Stimulated activated CD4-positive, alpha-beta T cell treated with anti-CD3 and anti-CD28 coated beads, Interleukin-15, amount 100 ng/mL, for 24 hours (primary cell): Measurements from ENCODE around the gene CAPS.
"Not testable (repeated sequence)": the region's sequence is repeated elsewhere in the genome, so short reads cannot be mapped to it uniquely, and the experiment has no call there.

Experiments
- DNase-seq: peaks from one replicate; pipeline ENCODE4 v3.0.0-alpha.2; 2020

Gene CAPS

DNA sequence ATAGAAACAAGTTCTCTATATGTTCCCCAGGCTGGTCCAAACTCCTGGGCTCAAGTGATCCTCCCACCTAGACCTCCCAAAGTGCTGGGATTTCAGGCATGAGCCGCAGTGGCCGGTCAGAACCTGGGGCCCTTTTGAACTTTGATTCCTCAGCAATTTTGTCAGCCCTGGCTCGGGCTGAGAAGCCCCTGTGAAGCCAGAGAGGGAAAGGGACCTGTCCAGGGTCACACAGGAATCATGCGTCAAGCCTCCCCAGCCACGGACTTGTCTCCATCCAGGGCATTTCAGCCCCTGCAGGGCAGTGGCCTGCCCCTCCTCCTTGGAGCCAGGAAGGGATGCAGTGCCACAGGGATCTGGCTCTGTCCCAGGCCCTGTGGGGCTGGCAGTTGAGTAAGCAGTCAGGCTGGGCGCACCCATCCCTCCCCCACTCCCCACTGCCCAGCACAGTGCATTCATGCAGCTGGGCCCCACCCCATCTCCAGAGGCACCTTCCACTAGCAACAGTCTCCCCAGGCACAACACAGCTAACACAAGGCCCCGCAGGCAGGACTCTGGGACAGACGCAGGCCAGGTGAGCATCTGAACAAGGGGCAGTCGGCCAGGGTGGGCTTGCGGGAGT lies at the start of gene CAPS:
Gene CAPS (plus strand): TSS at position 516 of the 619 bp plus-strand sequence. CDS start 153 bp downstream, outside the sequence.
- DNase-seq, result no peak

DNA sequence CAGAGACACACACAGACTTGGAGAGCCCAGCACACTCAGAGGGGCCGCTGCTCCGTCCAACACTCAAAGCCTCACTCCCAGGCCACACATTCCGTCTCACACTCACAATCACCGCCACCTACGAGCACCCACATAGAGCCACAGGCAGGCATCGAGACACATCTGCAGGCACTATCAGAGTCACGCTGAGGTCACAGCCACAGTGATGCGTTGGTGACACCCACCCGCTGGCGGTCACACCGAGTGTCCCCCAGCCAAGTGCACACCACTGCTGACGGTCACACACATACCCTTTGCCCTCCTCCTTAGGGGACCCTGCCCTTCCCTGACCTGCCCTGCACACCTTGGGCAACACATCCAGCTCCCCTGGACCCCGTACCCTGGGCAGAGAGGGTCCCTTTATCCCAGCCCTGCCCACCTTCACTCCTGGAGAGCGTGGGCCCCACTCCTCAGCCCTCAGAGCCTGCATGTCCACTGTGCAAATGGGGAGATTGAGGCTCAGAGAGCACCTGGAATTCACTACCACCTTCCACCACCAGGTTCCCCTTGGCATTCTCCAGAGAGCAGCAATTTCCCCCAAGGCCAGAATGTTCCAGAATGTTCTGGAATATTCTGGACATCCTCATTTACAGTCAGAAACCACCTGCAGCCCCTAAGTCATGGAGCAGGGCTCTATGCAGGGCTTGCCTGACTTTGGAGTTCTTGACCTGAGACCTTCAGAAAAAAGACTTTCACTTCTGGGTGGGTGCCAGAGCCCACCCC lies 49.1 kb upstream of the CAPS start:
- no peak for DNase-seq

DNA sequence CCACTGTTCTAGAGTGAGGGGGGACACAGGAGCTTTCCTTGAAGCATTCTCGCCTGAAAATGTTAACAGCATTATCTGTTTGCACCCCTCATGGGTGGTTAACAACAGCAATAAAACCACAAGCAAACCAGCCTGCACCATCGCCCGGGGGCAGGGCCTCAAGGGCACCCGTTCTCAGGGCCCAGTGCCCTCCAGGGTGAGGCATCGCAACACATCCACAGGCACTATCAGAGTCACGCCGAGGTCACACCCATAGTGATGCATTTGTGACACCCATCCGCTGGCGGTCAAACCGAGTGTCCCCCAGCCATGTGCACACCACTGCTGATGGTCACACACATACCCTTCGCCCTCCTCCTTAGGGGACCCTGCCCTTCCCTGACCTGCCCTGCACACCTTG lies 48.3 kb upstream of the CAPS start:
- no peak for DNase-seq

DNA sequence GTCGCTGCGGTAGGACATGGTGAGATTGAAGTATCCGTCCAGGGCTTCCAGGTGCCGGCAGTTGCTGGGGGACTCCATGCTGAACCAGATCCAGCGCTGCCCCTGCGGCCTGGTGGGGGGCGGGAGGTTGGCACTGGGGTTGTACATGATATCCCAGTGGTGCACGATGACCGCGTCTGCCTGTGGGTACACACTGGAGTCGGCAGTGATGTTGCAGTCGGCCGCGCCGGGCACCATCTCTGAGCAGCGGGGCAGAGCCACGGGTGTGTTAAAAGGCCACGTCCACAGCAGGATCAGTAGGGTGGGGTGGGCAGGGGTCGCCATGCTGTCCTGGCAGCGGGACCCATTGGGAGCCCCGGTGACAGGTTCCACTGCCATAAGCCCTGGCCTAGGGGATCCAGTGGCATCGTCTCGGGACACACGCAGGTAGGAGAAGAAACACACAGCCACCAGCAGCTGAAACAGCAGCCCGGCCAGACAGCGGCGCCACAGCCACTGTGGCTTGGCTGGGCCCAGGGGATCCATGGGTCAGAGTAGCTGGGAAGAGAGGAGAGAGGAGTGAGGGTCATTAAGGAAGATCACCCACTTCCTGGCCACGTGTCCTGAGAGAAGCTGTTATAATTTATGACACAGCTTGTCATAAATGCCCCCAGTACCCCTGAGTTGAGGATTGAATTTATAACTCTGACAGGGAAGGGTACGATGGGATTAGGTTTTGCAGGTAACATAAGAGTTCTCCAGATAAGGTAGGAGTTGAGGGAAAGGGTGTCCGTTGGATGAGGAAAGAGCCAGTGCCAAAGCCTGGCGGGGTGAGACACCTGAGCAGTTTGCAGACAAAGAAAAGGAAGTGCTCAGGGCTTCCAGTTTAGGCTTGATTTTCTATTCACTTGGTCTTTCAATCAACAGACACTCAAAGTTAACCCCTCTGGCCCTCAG lies 46.6 kb upstream of the CAPS start:
- DNase-seq, result no peak

DNA sequence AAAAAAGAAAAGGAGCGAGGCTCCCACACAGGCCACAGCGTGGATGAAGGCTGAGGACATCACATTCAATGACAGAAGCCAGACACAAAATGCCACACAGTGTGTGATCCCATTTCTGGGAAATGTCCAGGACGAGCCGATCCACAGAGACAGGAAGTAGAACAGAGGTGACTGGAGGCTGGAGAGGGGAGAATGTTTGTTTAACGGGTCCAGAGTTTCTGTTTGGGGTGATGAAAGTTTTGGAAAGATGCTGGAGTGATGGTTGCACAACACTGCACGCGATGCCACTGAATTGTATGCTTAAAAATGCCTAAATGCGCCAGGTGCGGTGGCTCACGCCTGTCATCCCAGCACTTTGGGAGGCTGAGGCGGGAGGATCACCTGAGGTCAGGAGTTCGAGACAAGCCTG lies 43.1 kb upstream of the CAPS start:
- DNase-seq, result no peak

DNA sequence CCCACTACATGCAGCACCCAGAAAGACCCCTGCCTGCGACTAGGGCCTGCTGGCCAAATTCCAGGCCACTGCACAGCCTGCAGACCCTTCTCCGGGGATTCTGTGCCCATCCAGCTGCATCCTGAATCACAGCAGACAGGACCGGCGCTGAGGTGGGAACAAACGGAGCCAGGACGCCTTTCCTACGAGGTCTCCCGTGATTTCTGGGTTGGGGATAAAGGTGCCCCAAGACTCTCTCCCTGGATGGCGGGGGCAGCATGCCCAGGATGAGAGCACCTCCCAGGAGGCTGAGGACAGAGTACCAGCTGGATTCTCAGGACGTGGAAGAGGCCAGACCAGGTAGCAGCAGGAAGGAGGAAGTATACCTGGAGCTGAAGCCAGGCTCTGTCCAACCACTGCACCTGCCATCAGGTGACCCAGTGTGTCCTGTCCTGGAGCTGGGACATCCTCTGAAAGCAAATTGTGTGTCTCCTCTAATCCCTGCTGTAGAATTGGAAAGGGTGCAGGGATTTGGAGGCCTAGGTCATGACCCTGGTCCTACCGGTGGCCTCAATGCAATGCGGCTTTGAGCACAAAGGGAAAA lies 40.3 kb upstream of the CAPS start:
- DNase-seq, result no peak

DNA sequence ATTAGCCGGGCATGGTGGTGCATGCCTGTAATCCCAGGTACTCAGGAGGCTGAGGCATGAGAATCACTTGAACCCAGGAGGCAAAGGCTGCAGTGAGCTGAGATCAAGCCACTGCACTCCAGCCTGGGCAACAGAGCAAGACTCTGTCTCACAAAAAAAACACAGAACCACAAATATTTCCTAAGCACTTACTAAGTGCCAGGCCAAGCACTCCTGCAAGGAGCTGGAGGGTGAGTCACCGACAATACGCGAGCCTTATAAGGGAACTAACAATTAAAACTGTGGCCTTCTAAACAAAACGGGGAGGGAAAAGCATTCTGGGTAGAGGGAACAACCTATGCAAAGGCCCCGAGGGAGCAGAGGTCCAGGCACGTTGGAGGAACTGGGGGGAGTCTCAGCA lies 39.6 kb upstream of the CAPS start:
- not testable (repeated sequence) for DNase-seq

DNA sequence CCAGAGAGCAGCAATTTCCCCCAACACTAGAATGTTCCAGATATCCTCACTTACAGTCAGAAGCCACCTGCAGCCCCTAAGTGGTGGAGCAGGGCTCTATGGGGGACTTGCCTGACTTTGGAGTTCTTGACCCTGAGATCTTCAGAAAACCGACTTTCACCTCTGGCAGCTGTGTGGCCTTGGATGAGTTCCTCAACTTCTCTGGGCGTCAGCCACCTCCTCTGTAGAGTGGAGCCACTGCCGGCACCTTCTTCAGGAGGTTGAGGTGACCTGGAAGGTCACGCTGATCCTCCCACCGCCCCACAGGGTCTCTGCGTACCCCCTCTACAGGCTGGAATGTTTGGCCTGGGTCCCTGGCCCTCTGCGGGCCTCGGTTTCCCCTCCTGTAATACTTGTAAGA lies 36.6 kb upstream of the CAPS start:
- DNase-seq, result no peak

DNA sequence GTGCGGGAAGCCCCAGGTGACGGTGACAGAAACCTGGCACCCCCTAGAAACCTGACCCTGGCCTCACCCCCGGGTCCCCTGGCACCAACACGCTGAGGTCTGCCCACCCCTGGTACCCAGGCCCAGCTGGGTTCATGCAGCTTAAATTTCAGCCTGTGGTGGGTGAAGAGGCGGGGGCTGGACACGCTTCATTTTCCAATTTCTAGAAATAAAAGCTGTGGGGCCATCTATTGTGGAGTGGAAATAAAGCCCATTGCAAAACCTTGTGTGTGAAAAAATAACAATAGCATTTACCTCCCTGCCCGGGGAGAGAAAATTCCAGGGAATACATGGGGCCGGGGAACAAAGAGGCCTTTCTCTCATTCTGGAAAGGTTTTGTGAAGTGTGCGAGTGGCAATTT lies 36.2 kb upstream of the CAPS start:
- no peak for DNase-seq

DNA sequence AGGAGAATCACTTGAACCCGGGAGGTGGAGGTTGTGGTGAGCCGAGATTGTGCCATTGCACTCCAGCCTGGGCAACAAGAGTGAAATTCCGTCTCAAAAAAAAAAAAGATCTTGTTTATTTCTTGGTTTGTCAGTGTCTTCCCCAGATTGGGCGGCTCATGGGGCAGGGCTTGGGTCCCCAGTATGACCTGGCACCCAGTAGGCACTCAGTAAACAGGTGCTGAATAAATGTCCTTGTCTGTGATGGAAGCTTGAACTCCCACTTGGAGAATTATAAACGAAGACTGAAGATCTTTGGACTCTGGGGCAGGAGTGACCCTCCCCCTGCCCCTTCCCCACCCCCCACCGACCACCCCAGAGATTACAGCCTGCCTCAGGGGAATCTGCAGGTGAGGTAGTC lies 33.9 kb upstream of the CAPS start:
- DNase-seq, result no peak

DNA sequence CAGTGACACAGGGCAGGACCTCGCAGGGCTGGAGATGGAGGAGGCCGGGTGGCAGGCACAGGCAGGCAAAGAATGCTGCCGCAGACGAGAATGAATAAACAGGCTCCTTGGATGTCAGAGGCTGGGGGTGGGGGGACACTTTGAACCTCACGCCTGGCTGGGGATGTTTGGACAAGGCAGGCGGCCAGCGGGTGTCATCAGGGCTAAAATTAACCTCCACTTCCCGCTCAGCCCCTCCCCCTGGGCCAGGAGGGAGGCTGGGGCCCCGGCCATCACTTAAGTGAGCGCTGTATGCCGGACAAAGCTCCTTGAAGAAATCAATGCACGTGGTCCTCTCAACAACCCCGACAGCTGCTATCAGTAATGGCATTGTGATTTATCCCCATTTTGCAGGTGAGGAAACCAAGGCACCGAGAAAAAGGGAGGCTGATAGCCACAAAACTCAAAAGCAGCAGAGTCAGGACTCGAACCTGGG lies 33.4 kb upstream of the CAPS start:
- DNase-seq, result no peak

DNA sequence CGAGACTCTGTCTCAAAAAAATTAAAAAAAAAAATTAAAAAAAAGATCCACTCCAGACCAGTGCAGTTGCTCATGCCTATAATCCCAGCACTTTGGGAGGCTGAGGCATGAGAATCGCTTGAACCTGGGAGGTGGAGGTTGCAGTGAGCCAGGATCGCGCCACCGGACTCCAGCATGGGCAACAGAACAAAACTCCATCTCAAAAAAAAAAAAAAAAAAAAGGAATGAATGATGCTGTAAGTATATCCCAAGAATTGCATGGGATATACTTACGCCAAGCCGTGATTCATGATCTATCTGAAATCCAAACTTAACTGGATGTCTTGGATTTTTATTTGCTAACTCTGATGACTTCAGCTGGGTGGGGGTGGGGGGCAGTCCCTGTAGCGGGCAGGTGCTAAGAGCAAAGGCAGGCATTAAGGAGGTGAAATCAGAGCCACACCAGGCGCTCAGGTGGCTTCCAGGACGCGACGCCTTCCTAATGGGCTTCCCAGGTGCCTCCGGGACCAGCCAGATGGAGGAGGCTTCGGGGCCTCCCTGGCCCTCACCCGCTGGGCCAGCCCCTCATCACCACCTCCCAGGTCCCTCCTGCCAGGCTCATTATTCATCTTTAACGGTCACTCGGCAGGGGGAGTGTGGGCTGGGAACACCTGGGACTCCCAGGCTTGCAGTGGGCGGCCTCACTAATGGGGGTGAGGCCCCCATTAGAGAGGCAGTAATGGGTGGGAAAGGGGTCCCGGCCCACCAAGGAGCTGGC lies 32.3 kb upstream of the CAPS start:
- no peak for DNase-seq

DNA sequence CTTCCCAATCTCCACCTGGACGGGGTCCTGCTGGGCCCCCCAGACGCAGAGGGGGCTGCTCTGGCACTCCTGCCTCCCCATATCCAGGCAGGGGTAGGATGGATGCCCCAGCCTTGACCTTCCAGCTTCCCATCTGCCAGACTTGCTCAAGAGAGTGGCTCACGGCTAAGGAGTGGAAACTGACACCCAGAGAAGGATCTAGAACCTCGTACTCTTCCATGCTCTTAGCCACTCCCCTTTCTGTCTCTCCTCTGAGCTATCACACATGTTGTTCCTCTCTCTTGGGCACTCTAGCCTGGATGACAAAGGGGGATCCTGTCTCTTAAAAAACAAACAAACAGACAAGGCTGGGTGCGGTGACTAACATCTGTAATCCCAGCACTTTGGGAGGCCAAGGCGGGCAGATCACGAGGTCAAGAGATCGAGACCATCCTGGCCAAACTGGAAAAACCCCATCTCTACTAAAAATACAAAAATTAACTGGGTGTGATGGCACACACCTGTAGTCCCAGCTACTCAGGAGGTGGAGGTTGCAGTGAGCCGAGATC lies 31.6 kb upstream of the CAPS start:
- DNase-seq, result no peak

DNA sequence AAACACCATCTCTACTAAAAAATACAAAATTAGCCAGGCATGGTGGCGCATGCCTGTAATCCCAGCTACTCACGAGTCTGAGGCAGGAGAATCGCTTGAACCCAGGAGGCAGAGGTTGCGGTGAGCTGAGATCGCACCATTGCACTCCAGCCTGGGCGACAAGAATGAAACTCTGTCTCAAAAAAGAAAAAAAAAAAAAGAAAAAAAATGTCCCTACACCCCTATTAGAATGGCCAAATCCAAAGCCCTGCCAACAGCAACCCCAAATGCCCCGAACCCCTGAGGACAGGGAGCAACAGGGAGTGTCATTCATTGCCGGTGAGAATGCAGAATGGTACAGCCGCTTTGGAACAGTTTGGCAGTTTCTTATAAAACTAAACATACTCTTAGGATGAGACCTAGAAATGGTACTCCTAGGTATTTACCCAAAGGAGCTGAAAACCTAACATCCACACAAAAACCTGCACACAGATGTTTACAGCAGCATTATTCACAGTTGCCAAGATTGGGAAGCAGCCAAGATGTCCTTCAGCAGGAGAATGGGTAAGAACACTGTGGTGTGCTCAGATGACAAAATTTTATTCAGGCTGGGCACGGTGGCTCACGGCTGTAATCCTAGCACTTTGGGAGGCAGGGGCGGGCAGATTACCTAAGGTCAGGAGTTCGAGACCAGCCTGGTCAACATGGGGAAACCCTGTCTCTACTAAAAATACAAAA lies 30.7 kb upstream of the CAPS start:
- DNase-seq, result not testable (repeated sequence)

DNA sequence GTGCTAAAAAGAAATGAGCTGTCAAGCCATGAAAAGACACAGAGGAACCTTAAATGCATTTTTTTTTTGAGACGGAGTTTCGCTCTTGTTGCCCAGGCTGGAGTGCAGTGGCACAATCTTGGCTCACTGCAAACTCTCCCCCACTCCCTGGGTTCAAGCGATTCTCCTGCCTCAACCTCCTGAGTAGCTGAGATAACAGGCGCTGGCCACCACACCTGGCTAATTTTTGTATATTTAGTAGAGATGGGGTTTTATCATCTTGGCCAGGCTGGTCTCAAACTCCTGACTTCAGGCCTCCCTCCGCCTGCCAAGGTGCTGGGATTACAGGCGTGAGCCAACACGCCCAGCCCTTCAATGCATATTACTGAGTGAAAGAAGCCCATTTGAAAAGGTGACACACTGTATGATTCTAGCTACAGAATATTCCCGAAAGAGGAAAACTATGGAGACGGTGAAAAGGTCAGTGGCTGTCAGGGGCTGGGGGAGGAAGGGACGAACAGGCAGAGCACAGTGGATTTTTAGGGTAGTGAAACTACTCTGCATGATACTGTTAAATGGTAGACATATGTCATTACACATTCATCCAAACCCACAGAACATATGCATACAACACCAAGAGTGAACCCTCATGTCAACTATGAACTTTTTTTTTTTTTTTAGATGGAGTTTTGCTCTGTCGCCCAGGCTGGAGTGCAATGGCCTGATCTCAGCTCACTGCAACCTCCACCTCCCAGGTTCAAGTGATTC lies 29.8 kb upstream of the CAPS start:
- not testable (repeated sequence) for DNase-seq

DNA sequence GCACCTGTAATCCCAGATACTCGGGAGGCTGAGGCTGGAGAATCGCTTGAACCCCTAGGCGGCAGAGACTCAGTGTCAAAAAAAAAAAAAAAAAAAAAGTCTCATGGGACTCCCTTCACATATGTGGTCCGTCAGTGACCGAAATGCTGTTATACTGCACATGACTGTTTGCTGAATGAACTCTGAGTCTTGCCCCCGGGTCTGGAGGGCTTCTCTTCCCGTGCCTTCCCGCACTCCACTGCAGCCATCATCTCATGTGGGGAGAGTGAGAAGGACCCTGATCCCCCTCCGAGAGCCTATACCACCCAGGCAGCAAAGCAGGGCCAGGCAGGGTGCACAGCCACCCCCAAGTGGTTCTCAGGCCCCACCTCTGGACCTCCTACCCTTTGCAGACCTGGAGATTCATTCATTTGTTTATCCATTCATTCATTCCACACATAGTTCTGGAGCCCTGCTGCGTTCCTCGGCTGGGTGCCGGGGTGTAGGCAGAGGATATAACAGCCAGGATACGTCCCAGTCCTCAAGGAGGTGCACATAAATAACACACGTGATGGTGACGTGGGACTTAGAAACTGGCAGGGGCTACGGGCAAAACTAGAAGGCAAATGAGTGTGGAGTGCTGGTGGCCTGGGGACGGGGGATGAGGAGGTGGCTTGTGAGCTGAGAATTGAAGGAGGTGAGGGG lies 24.6 kb upstream of the CAPS start:
- no peak for DNase-seq

DNA sequence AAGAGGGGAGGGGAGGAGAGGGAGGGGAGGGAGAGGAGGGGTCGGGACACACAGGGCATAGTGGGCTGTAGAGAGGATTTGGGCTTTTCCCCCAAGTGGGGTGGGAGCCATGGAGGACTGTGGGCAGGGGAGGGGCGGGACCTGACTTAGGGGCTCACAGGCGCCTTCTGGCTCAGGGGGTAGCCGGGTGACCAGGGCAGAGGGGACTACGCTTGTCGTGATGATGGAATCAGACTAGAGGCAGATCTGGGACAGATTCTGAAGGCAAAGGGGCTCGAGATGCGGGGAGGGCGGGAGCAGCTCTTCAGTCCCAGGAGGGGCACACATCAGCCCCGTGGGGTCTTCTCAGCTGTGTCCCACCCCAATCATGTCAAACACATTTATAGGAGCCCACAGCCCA lies 24.0 kb upstream of the CAPS start:
- DNase-seq, result no peak

DNA sequence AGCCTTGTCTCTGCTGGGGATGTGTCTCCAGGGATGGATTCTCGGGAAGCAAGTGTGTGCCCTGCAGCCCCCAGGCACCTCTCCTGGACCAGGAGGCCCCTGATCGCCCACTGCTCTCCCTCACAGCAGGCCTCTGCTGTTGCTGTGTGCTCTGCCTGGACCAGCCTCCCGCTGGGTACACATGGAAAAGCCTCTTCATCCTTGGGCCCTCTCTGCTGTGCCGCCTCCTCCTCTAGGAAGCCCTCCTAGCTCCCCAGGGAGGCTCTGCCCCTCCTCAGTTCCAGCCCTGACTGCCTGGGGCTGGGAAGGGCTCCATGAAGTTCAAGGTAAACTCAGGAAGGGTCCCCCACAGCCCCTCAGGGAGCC lies 22.5 kb upstream of the CAPS start:
- DNase-seq, result no peak

DNA sequence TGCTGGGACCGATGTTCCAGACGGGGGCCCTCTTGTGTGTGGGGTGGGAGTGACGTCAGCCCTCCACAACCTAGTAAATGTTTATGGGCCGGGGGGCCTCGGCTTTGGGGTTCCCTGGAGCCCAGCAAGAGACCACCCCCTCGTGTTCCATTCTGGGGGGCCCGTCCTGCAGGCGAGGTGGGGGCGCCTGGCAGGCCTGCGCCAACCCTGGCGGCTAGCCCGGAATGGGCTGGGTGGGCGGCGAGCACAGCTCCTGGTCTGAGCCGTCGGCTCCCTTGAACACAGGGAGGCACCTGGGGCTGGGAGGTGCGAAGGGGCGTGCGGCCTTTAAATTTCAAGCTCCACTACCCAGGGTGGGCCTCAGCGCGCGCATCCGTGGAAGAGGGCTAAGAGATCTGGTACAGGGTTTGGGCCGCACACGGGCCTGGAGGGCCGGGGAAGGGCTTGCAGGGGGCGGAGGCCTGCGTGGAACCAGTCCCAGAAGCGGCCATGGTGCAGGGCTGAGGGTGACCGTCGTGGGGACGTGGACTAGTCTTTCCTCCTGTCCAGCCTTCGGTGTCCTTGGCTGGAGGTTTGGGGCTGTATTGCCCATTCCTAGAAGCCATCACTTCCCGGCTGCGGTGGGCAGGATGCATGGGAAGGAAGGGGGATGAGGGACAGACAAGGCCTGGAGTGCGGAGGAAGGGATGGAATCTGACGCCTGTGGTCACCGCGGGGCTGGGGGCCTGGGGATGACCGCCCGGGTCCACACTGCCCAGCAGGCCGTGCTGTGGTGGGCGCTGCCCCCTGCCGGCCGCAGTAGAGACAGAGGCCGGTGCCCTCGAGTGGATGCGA lies 21.9 kb upstream of the CAPS start:
- DNase-seq, result peak; percentile 39
